GM12878 (cell line): ENCODE data around the gene TBC1D10A. TPM values are rescaled to one million over a fixed set of nuclear protein-coding genes. Genes with fewer than 3 reads are reported as not detected.

Source experiments
- BACH1 ChIP-seq: fragments of 450-650 bp; IDR thresholded peaks from 2 replicates; pipeline ENCODE4 v1.6.1; 2017; ENCODE audit warnings: mild to moderate bottlenecking, borderline replicate concordance
- BCLAF1 ChIP-seq: fragments of 450-650 bp; IDR thresholded peaks from 2 replicates; pipeline ENCODE4 v1.6.1; 2017; ENCODE audit warnings: antibody characterized with exemption, mild to moderate bottlenecking, moderate library complexity
- CHD4 ChIP-seq: fragments of 200-600 bp; sonication (generic); IDR thresholded peaks from 2 replicates; pipeline ENCODE4 v1.6.1; 2016; ENCODE audit warnings: mild to moderate bottlenecking
- CREB1 ChIP-seq: IDR thresholded peaks from 2 replicates; pipeline ENCODE4 v1.6.1; 2012; ENCODE audit warnings: low read depth, mild to moderate bottlenecking, inconsistent platforms
- CREM ChIP-seq: IDR thresholded peaks from 2 replicates; pipeline ENCODE4 v1.6.1; 2014; ENCODE audit warnings: antibody characterized with exemption, low read depth
- CTCF ChIP-seq, 3 experiments: IDR thresholded peaks in 2 of 3; conservative IDR thresholded peaks in 1 of 3; 2 replicates each; pipeline ENCODE4 v1.5.1; 2011; ENCODE audit warnings: low read depth in 3 of 3, low read length in 3 of 3, mild to moderate bottlenecking in 3 of 3, control low read depth in 2 of 3, moderate library complexity in 2 of 3, inconsistent platforms in 1 of 3, mixed read lengths in 1 of 3; ENCODE audit not compliant: control insufficient read depth in 2 of 3, insufficient read depth in 1 of 3; ENCODE audit errors: extremely low read depth in 1 of 3
- ELK1 ChIP-seq: IDR thresholded peaks from 2 replicates; pipeline ENCODE4 v1.6.1; 2012; ENCODE audit warnings: low read depth, low read length, improper control_type of control experiment
- HCFC1 ChIP-seq: fragments of 150-350 bp; IDR thresholded peaks from 2 replicates; pipeline ENCODE4 v1.6.1; 2014; ENCODE audit warnings: low read length
- HDGF ChIP-seq: fragments of 450-650 bp; IDR thresholded peaks from 2 replicates; pipeline ENCODE4 v1.6.1; 2016; ENCODE audit warnings: antibody characterized with exemption
- LARP7 ChIP-seq: fragments of 450-650 bp; IDR thresholded peaks from 2 replicates; pipeline ENCODE4 v1.6.1; 2017; ENCODE audit warnings: mild to moderate bottlenecking
- MEF2A ChIP-seq: IDR thresholded peaks from 2 replicates; pipeline ENCODE4 v1.6.1; 2011; ENCODE audit warnings: low read depth, mild to moderate bottlenecking, low read length, moderate library complexity; ENCODE audit not compliant: insufficient read depth
- MEF2B ChIP-seq: fragments of 450-650 bp; IDR thresholded peaks from 2 replicates; pipeline ENCODE4 v1.6.1; 2018; ENCODE audit warnings: mild to moderate bottlenecking, moderate library complexity; ENCODE audit not compliant: partially characterized antibody, poor library complexity, severe bottlenecking
- MTA2 ChIP-seq: fragments of 450-650 bp; IDR thresholded peaks from 2 replicates; pipeline ENCODE4 v1.6.1; 2016; ENCODE audit warnings: low read depth, mild to moderate bottlenecking, moderate library complexity
- NR2F1 ChIP-seq: fragments of 450-650 bp; conservative IDR thresholded peaks from 2 replicates; pipeline ENCODE4 v1.6.1; 2017; ENCODE audit warnings: mild to moderate bottlenecking
- POLR2A ChIP-seq: IDR thresholded peaks from 2 replicates; pipeline ENCODE4 v1.6.1; 2011; ENCODE audit warnings: low read depth, mild to moderate bottlenecking, low read length
- SIN3A ChIP-seq: IDR thresholded peaks from 2 replicates; pipeline ENCODE4 v1.6.1; 2012; ENCODE audit warnings: low read depth, low read length, improper control_type of control experiment
- SREBF1 ChIP-seq: IDR thresholded peaks from 2 replicates; pipeline ENCODE4 v1.6.1; 2012; ENCODE audit warnings: mild to moderate bottlenecking, low read length
- STAT3 ChIP-seq: IDR thresholded peaks from 2 replicates; pipeline ENCODE4 v1.6.1; 2011; ENCODE audit warnings: low read depth, low read length, improper control_type of control experiment
- SUZ12 ChIP-seq: fragments of 200-600 bp; sonication (generic); IDR thresholded peaks from one replicate; pipeline ENCODE4 v1.6.1; 2018; ENCODE audit warnings: antibody characterized with exemption, mild to moderate bottlenecking; ENCODE audit not compliant: unreplicated experiment
- TAF1 ChIP-seq: IDR thresholded peaks from 2 replicates; pipeline ENCODE4 v1.6.1; 2011; ENCODE audit warnings: mild to moderate bottlenecking, low read depth, low read length, borderline replicate concordance
- TCF7 ChIP-seq: IDR thresholded peaks from 2 replicates; pipeline ENCODE4 v1.6.1; 2014; ENCODE audit warnings: antibody characterized with exemption, borderline replicate concordance
- ZBTB4 ChIP-seq: fragments of 450-650 bp; formaldehyde crosslinking; IDR thresholded peaks from 2 replicates; pipeline ENCODE4 v1.4.0; 2022; ENCODE audit warnings: mild to moderate bottlenecking, moderate library complexity
- ZNF207 ChIP-seq: fragments of 450-650 bp; IDR thresholded peaks from 2 replicates; pipeline ENCODE4 v1.6.1; 2014; ENCODE audit warnings: antibody characterized with exemption, mild to moderate bottlenecking, borderline replicate concordance
- ZNF217 ChIP-seq: fragments of 450-650 bp; IDR thresholded peaks from 2 replicates; pipeline ENCODE4 v1.6.1; 2017; ENCODE audit warnings: antibody characterized with exemption, mild to moderate bottlenecking
- polyA plus RNA-seq, 11 experiments: library from polyadenylated mRNA; depleted of rRNA in 4 of 11; unstranded in 6 of 11; stranded (reverse) in 5 of 11; fragments of >200 nt; fragmentation: Nextera tagmentation in 4 of 11; fragmentation: Illumina TruSeq in 1 of 11; extraction: Ambion mirVana in 4 of 11; extraction: Trizol in 1 of 11; gene quantifications; 1 replicate in 1 of 11; 2 replicates in 10 of 11; pipeline versions ENCODE4 v1.2.1 to v1.2.3, GENCODE V29; 2011 to 2016; ENCODE audit warnings: inconsistent platforms in 2 of 11, missing spikeins in 2 of 11, low read depth in 1 of 11
- total RNA-seq, 4 experiments: library from RNA; depleted of rRNA in 3 of 4; stranded (reverse); fragments of >200 nt in 3 of 4; fragmentation: Illumina TruSeq in 1 of 4; extraction: Trizol in 1 of 4; gene quantifications; 2 replicates each; pipeline versions ENCODE4 v1.2.1 to v1.2.3, GENCODE V29; 2013 to 2021

The TBC1D10A gene
- total and polyA plus RNA-seq, 10 of the 15 experiments (the other 5 are each of a cell fraction or from before 2014, with no cell fraction given) = 0.27 to 25.7 (median 15.3) TPM

GRCh38 chr22:30326706-30327362 is at the start of gene TBC1D10A (continued):
- TF ChIP-seq ZBTB4 (CRISPR knock-in tag) = no peak
- no peak for TF ChIP-seq SUZ12
- no peak for TF ChIP-seq MEF2A
- no peak for TF ChIP-seq CREB1
- TF ChIP-seq CHD4 = no peak
- no peak; the same call in none of the 2 replicates for TF ChIP-seq LARP7
- TF ChIP-seq BACH1 = peak; percentile 29; the same call in 1 of the 2 replicates
- no peak for TF ChIP-seq STAT3
- no peak for TF ChIP-seq CREM
- TF ChIP-seq HDGF = peak; percentile 55; the same call in 1 of the 2 replicates
- TF ChIP-seq BCLAF1 = no peak
- TF ChIP-seq MTA2 = no peak
- TF ChIP-seq TAF1 = peak; percentile 43; the same call in 1 of the 2 replicates
- no peak for TF ChIP-seq MEF2B
- no peak for TF ChIP-seq CTCF (IDR thresholded peaks at IDR 0.05 in 2 of 3, conservative IDR thresholded peaks at IDR 0.05 in 1 of 3; ENCODE audit: control insufficient read depth in 2 of 3, extremely low read depth in 1 of 3, insufficient read depth in 1 of 3, low read depth in 3 of 3, low read length in 3 of 3)
- peak; percentile 90 for TF ChIP-seq POLR2A
- peak; percentile 22; the same call in 1 of the 2 replicates for TF ChIP-seq HCFC1
- no peak for TF ChIP-seq NR2F1
- no peak for TF ChIP-seq SREBF1
- no peak for TF ChIP-seq TCF7
- no peak for TF ChIP-seq ELK1
- peak; percentile 71; the same call in 1 of the 2 replicates for TF ChIP-seq SIN3A
- TF ChIP-seq ZNF207 = no peak
- no peak for TF ChIP-seq ZNF217
